ENCODE data around the gene SENP3.
"Not testable (repeated sequence)": the region's sequence is repeated elsewhere in the genome, so short reads cannot be mapped to it uniquely, and the experiment has no call there.

SENP3 gene

DNA sequence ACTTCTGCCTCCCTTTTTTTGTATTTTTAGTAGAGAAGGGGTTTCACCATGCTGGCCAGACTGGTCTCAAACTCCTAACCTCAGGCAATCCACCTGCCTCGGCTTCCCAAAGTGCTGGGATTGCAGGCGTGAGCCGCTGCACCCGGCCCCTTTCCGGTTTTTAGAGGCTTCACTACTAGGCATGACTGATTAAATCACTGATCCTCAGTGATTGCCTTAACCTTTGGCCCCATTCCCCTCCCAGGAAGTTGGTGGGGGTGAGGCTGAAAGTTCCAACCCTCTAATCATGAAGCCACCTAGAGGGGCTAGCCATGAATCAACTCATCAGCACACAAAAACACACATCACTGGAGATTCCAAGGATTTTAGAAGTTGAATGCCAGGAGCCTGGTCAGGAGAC, 35.8 kb downstream of the SENP3 start:
- not testable (repeated sequence) for DNase-seq

DNA sequence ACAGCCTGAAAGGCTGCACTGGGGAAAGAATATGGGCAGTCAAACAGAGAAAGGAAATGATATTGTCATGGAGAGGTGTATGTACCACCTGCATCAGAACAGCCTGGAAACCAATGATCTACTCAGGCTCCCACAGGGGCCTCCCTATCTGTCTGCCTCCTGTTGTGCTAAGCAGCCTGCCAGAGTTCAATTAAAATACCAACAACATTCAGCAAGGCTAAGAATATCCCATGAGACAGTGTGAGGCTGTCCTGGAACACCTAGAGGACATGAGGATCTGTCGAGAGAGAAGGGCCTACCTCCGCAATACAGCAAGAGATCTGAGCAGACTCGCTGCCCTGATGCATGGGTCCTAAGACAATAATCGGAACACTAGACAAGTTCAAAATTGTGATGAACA, 44.6 kb downstream of the SENP3 start:
- DNase-seq: no peak

DNA sequence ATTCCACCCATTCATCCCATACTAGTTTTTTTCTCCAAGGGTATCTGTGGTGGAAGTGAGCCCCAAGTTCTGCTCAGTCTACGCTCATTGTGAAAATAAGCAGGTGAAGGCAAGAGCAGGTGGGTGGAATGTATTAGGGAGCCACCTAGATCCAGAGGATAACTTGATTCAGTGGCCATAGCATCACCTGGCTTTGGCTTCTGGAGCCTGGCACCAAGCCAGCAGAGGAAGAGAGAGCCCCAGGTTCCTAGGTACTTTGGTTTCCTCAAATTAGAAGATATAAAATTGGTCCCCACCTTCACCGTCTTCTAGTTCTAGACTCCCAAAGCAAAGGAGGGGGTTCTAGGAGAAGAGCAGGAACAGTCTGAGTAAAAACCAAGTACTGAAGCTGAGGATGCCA, 48.9 kb downstream of the SENP3 start:
- no peak for DNase-seq

DNA sequence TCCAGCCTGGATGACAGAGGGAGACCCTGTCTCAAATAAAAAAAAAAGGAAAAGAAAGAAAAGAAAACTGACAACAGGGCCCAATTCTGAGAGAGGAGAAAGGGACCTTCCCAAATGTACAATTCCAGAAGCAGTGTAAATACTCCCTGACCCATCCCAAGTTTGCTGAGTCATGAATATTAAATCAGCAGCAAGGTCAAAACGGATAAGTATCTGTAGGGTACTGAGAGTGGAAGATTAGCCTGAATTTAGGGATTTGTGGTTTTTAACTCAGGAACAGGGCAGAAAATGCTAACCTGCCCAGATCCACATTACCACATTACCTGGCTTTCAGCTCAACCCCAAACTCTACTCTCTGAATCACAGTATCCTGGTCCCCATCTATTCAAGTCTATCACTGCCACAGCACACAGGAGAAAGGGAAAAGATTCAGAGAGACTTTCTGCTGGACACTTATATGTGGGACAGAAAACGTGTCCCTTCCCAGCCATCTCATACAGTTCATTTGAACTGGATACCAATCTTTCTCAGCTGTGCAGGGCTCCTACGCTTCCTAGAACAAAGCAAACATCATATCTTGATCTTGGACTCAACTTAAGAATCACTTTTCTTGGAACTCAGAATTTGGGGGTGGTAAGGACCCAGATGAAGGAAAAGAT, 50.0 kb downstream of the SENP3 start:
- DNase-seq: no peak

DNA sequence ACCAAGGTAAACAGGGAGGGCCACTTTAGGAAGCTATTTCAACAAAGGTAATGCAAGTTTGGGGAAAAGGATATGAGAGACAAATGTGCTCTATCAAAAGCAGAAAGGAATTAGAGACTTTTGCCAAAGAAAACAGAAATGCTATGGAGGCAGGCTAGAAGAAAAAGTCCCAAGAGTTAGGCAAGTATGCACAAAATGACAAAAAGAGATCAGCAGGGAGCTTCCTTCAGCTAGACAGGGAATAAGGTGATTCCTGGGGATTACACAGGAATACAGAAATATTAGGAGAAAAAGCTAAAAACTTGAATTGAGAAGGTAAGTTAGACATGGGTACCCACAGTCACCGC, 50.5 kb downstream of the SENP3 start:
- DNase-seq: no peak

DNA sequence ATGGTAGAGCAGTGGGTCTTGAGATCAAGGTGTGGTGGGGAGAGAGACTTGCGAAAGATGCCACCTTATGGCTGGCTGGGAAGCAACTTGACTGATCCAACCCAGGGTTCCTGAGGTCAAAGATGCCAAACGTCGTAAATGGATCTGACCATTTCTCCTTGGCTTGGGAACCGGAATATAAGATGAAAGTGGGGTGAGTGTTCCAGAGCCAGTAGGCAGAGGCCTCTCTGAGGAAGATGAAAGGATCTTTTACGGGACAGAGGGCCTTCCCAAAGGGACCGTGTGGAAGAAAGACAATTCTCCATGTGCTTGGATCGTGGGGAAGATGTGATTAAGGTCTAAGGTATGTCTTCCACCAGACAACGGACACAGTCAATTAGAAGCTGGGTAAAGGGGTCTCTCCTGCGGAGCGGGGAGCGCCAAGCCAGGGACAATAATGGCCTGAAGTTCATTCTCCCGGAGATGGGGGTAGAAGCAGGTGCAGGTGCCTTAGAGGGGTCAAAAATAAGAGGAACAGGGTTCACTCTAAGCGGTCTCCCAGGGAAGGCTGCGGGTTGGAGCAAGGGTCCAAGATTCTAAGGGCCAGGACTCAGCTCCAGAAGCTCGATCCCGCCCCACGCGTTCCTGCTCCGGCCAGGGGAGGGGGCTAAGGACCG, 52.2 kb downstream of the SENP3 start:
- DNase-seq: no peak

DNA sequence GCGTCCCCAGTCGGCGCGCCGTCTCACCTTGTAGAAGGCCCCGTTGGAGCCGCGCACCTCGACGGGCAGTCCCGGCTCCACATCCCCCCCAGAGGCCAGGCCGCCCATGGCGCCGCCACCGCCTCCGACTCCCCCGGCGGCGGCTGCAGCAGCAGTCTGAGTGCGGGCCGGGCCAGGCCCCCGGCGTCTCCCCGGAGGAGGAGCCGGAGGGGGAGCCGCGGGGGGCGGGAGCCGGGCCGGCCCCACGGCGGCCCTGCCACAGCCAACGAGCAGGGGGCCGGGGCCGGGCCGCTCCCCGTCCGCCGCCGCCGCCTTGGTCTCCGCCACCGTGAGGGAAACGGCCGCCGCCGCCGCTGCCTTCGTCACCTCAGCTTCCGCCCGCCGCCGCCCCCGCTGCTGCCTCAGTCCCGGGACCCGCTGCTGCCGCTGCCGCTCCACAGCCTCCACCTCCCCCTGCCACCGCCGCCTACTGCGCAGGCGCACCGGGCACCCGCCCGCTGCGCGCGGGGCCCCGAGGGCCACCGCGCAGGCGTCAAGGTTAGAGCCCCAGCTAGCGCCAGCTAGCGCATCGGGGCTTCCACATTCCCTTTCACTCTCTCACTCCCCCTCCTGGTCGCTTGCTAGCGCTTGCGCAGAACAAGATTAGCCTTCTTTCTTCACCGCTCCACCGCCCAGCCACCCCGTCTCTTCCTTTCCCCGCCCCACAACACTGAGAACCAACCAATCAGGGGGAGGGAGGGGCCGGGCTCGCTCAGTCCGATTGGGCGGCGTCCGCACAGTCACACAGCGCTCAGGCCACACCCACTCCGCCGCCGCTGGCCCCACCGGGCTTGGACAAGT, 52.9 kb downstream of the SENP3 start, which contains the start of gene FXR2:
Gene FXR2, minus strand, starts transcription at position 473 of the 840 bp plus-strand sequence. Its CDS starts 365 bp downstream, at position 108.
- DNase-seq: peak; percentile 98

DNA sequence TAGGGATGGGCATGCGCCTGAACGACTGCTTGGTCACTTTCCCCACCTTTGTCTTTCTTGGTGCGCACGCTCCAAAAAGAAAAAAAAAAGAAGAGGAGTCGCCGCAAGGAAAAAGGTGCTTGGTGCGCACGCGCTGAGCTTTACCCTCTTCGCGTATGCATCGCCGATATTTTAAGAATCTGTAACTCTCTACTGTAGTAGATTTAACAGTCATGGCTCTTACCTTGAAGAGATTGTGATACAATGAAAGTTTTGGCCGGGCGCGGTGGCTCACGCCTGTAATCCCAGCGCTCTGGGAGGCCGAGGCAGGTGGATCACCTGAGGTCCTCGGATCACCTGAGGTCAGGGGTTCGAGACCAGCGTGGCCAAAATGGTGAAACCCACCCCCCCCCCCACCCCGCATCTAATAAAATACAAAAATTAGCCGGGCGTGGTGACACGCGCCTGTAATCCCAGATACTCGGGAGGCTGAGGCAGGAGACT, 53.6 kb downstream of the SENP3 start:
- no peak for DNase-seq

DNA sequence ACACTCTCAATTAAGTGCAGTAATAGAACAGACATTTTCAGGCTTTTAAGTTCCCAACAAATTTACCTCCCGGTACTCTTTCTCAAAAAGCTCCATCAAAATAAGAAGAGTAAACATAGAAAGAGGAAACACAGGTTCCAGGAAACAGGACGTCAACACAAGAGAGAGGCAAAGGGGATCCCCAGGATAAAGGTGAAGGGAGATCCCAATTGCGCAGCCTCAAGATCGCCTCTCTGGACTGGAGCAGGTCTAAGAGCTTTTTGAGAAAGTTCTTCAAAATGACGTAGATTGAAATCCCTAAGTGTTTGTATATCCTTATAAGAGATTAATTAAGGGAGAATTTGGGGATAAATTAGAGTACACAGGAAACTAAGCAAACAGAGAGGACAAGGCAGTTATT, 56.9 kb downstream of the SENP3 start:
- no peak for DNase-seq

DNA sequence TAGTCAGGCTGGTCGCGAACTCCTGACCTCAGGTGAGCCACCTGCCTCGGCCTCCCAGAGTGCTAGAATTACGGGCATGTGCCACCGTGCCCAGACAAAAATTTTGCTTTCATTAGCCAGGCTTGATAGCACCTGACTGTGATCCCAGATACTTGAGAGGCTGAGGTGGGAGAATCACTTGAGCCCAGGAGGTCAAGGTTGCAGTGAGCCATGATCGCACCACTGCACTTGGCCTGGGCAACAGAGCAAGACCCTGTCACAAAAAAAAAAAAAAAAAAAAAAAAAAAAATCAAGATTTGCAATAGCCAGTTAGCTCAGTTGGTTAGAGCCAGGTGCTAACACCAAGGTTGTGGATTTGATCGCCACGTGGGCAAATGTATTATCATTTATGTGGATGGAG, 59.1 kb downstream of the SENP3 start:
- DNase-seq: no peak
